GM12874 (cell line): ENCODE measurements around the gene SS18L1.

ENCODE experiments used
- TF ChIP-seq, protein P1 (sequence below): IDR thresholded peaks from 2 replicates; pipeline ENCODE4 v1.5.1; 2011; ENCODE audit warnings: low read depth, mild to moderate bottlenecking, control low read depth, low read length, moderate library complexity; ENCODE audit not compliant: insufficient read depth

Gene SS18L1

DNA sequence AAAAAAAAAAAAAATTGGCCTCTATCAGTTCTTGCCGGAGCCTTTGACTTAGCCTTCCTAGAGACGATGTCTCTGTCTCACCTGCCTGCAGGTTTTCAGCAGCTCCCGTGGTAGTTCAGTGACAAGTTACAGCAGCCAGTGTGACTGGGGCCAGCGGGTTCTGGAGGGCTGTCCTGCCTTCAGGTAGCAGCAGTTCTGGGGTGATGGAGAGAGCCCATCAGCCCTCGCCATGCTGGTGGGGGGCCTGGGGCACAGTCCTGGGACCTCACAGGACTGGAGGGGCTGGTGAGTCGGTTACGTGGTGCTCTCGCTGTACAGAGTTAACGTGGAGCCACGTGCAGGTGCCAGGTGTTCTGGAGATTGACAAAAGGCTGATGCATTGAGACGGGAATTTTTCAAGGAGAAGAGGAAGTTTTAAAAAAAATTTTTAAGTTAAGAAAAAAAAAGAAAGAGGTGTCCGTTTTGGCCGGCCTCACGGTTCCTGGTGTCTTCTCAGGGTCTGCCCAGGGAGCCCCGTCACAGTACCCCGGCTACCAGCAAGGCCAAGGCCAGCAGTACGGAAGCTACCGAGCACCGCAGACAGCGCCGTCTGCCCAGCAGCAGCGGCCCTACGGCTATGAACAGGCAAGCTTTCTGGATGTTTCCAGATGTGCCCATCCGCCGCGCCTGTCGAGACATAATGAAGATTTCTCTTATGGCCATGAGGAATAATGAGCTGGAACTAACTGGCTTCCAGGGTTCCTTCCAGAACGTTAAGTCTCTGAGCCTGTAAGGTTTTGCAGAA lies 30.6 kb downstream of the SS18L1 start:
- TF ChIP-seq, protein P1, sequence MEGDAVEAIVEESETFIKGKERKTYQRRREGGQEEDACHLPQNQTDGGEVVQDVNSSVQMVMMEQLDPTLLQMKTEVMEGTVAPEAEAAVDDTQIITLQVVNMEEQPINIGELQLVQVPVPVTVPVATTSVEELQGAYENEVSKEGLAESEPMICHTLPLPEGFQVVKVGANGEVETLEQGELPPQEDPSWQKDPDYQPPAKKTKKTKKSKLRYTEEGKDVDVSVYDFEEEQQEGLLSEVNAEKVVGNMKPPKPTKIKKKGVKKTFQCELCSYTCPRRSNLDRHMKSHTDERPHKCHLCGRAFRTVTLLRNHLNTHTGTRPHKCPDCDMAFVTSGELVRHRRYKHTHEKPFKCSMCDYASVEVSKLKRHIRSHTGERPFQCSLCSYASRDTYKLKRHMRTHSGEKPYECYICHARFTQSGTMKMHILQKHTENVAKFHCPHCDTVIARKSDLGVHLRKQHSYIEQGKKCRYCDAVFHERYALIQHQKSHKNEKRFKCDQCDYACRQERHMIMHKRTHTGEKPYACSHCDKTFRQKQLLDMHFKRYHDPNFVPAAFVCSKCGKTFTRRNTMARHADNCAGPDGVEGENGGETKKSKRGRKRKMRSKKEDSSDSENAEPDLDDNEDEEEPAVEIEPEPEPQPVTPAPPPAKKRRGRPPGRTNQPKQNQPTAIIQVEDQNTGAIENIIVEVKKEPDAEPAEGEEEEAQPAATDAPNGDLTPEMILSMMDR, result no peak

DNA sequence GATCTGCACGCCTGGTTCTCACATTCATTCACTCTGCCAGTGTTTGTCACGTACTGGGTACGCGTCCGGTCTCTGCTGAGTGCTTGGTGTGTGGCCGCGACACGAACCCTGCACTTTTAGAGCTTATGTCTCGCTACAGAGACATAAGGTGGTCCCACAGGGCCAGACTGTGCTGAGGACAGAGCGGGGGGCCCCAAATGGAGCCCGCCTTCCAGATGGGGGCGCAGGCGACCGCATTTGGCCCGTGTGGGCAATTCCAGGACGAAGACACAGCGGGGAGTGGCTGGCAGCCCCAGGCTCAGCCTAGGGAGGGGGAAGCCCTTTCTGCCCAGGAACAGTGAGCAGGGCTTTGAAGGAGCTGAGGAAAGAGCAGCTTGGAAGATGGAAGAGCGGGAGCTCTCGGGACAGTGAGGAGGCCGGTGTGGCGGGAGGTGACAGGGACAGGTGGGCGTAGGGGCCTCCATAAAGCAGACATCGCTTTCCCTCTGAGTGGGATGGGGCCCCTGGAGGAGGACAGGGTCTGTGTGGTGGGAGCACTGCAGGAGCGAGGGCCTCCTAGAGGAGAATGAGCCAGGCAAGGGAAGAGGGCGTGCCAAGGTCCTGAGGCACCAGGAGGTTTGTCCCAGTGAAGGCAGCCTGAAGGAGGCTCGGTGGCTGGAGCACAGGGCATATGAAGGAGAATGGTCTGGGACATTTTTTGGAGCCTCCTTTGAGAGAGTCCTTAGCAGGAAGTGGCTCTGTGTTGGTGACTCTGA lies 31.5 kb downstream of the SS18L1 start:
- TF ChIP-seq, protein P1, result no peak

DNA sequence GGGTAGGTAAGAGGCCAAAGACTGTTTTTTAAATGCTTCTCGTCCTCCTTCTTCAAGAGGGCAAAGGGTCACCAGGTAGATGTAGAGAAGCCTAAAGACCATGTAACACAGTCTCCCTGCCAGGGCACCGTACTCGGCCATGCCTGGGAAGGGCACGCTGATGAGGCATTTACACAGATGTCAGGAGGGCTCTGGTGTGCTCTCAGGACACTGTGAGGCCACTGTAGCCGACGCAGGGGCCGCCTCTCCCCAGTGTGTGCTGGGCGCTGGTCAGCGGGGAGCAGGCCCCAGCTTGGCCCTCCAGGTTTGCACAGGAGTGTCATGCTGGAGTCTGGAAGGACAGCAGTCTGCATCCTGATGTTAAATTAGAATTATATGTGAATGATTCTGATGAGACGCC lies 32.1 kb downstream of the SS18L1 start:
- TF ChIP-seq, protein P1, result no peak

DNA sequence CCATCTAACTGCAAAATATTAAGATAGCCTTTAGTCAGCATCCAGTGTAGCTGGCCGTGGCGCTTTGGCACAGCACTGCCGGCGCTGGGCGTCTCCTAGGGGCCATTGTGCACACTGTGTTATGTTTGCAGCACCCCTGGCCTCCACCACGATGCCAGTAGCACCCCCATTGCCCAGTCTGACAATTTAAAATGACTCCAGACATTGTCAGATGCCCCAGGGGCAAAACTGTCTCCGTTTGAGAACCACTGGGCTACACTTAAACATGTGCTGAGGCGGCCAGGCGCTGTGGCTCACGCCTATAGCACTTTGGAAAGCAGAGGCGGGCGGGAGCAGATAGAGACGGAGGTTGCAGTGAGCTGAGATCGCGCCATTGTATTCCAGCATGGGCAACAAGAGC lies 33.3 kb downstream of the SS18L1 start:
- TF ChIP-seq, protein P1, result no peak

DNA sequence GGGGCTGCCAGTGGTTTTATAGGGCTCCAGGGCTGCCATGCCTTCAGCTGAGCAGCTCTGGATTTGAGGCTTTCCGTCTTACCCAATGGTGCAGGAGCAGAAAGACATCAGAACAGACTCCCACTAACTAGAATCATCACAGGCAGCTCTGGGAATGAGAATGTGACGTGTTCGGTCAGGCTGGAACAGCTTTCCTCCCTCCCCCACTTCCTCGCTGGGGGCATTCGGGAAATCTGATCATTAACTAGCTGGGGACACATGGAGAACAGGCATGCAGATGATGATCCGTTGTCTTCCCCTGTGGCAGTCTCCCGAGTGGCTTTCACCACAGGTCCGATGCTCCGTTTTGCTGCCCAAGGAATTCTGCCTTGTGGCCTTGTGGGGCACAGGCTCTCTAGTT lies 33.7 kb downstream of the SS18L1 start:
- TF ChIP-seq, protein P1, result no peak

DNA sequence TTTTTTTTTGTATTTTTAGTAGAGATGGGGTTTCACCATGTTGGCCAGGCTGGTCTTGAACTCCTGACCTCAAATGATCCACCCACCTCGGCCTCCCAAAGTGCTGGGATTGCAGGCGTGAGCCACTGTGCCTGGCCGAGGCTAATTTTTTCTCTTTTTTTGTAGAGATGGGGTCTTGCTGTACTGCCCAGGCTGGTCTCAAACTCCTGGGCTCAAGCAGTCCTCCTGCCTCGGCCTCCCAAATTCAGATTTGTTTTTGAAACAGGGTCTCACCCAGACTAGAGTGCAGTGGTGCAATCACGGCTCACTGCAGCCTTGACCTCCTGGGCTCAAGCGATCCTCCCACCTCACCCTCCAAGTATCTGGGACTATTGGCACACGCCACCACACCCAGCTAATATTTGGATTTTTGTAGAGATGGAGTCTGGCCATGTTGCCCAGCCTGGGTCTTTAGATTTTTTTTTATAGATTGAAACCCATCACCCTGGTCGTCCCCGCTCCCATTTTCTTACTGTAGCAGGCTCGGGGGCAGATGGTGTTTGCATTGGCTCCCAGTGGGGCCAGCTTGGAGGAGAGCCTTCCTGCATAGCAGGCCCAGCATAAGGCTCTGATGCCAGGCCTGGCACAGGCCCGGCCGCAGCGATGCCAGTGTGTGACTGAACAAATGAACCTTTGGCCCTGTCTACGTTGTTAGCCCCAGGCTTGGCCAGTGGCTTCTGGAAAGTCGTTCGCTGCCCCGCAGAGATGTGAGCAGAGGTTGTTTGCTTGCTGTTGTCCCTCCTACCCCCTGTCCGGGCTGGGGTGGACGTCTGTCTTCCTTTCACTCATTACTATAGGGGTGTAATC lies 35.0 kb downstream of the SS18L1 start:
- TF ChIP-seq, protein P1, result no peak

DNA sequence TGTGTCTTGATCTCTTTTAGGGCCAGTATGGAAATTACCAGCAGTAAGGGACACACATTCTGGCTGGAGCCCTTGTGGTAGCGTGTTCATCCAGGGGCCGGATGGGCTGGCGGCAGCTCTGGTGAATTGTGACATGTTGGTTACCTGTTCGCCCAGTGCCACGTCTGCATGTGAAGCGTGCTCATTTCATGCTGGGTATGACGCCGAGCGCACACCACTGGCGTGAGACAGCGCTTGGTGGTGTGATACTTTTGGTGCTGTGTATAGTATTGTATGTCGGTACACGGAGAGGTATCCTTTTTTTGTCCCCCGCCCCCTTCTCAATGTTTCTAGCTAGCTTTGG lies 35.6 kb downstream of the SS18L1 start:
- TF ChIP-seq, protein P1, result no peak
